ENCODE data around the gene FEZF1. TPM values are rescaled to one million over a fixed set of nuclear protein-coding genes. Genes with fewer than 3 reads are reported as not detected.

FEZF1 gene
- total RNA-seq, 2 donors from 2014 or later: not detected

- intact Hi-C loops (cut with DNase I): no loop called here
- DNase-seq (ENCODE audit: low spot score): no peak
Observed at GRCh38 chr7:122310119-122311021, 5.8 kb upstream of the FEZF1 start.

- intact Hi-C loops (cut with DNase I): no loop called here
- DNase-seq (ENCODE audit: low spot score): no peak
Observed at GRCh38 chr7:122309421-122309820, 4.9 kb upstream of the FEZF1 start.

GRCh38 chr7:122307228-122307621 is 2.7 kb upstream of the FEZF1 start:
- DNase-seq (ENCODE audit: low spot score): no peak
- intact Hi-C loops (cut with DNase I): no loop called here

GRCh38 chr7:122306320-122307227 is 2.0 kb upstream of the FEZF1 start:
- DNase-seq (ENCODE audit: low spot score): peak; percentile 55
- intact Hi-C loops (cut with DNase I): no loop called here

GRCh38 chr7:122305475-122306319 is 1.1 kb upstream of the FEZF1 start:
- intact Hi-C loops (cut with DNase I): no loop called here
- DNase-seq (ENCODE audit: low spot score): peak; percentile 73

- intact Hi-C loops (cut with DNase I): no loop called here
Observed at GRCh38 chr7:122304996-122305421, 459 bp upstream of the FEZF1 start.

GRCh38 chr7:122303531-122304318 is 825 bp downstream of the FEZF1 start:
- intact Hi-C loops (cut with DNase I): no loop called here
- DNase-seq (ENCODE audit: low spot score): peak; percentile 55

More at GRCh38 chr7:122304996-122305421, 459 bp upstream of the FEZF1 start:
- peak; percentile 64 for DNase-seq (ENCODE audit: low spot score)

- DNase-seq (ENCODE audit: low spot score): no peak
- intact Hi-C loops (cut with DNase I): no loop called here
Observed at GRCh38 chr7:122302761-122303530, 1.6 kb downstream of the FEZF1 start.

- peak; percentile 78 for DNase-seq (ENCODE audit: low spot score)
- intact Hi-C loops (cut with DNase I): loop anchor here in 1 of 2 donors (1.0 kb wide), 1 partner anchor 12 kb away; no protein-coding TSS in a partner anchor
Observed at GRCh38 chr7:122301858-122302760, 2.4 kb downstream of the FEZF1 start.

GRCh38 chr7:122300956-122301833 is 3.4 kb downstream of the FEZF1 start:
- DNase-seq (ENCODE audit: low spot score): no peak
- intact Hi-C loops (cut with DNase I): loop anchor here in 1 of 2 donors (1.0 kb wide), 1 partner anchor 11 kb away; no protein-coding TSS in a partner anchor

GRCh38 chr7:122300211-122300932 is 4.2 kb downstream of the FEZF1 start:
- intact Hi-C loops (cut with DNase I): no loop called here

GRCh38 chr7:122299624-122300210 is 4.8 kb downstream of the FEZF1 start:
- DNase-seq (ENCODE audit: low spot score): peak; percentile 36
- intact Hi-C loops (cut with DNase I): no loop called here

More at GRCh38 chr7:122300211-122300932, 4.2 kb downstream of the FEZF1 start:
- DNase-seq (ENCODE audit: low spot score): peak; percentile 74

GRCh38 chr7:122298618-122299017 is 5.9 kb downstream of the FEZF1 start:
- intact Hi-C loops (cut with DNase I): no loop called here
- no peak for DNase-seq (ENCODE audit: low spot score)

GRCh38 chr7:122298131-122298530 is 6.4 kb downstream of the FEZF1 start:
- intact Hi-C loops (cut with DNase I): no loop called here
- no peak for DNase-seq (ENCODE audit: low spot score)

Measured in posterior vena cava (tissue), 2 donors.